Placental pericyte (primary cell): Measurements from ENCODE around the gene OR6C6. TPM values are rescaled to one million over a fixed set of nuclear protein-coding genes. Genes with fewer than 3 reads are reported as not detected.

Source experiments
- total RNA-seq: library from RNA; depleted of rRNA; stranded (reverse); fragments of >200 nt; gene quantifications from 2 replicates; pipeline ENCODE4 v1.2.3, GENCODE V29; 2012

Gene OR6C6
- not detected in 2 replicates for total RNA-seq

GRCh38 chr12:55296469-55296868 is at the start of gene OR6C6:
TSS of gene OR6C6 (minus strand) at chr12:55296569. CDS start at chr12:55295232, 1,337 bp downstream.

GRCh38 chr12:55330446-55330845 is 34.1 kb upstream of the OR6C6 start, which contains the start of gene OR6C3:
TSS of gene OR6C3 (plus strand) at chr12:55330746. CDS start at chr12:55331701, 955 bp downstream.

GRCh38 chr12:55314043-55314442 is 17.7 kb upstream of the OR6C6 start, which contains the start of gene OR6C1:
TSS of gene OR6C1 (plus strand) at chr12:55314343. CDS start at chr12:55320600, 6,257 bp downstream.

GRCh38 chr12:55244309-55244708 is 52.1 kb downstream of the OR6C6 start, which contains the start of gene OR6C74:
TSS of gene OR6C74 (plus strand) at chr12:55244609. CDS start at chr12:55247288, 2,679 bp downstream.

Other genes starting within 250 kb of the OR6C6 start
- gene OR9K2, start 170.2 kb downstream of the OR6C6 start, total RNA-seq: not detected in 2 replicates
- gene OR10A7, start 75.5 kb downstream of the OR6C6 start, total RNA-seq: not detected in 2 replicates
- gene OR6C74, start 52.0 kb downstream of the OR6C6 start, total RNA-seq: not detected in 2 replicates
- not detected in 2 replicates for gene OR6C1, start 17.8 kb upstream of the OR6C6 start, total RNA-seq
- gene OR6C3, start 34.2 kb upstream of the OR6C6 start, total RNA-seq: not detected in 2 replicates
- not detected in 2 replicates for gene OR6C75, start 66.4 kb upstream of the OR6C6 start, total RNA-seq
- not detected in 2 replicates for gene OR6C65, start 104.0 kb upstream of the OR6C6 start, total RNA-seq
- not detected in 2 replicates for gene OR6C76, start 129.7 kb upstream of the OR6C6 start, total RNA-seq
- not detected in 2 replicates for gene OR6C2, start 147.5 kb upstream of the OR6C6 start, total RNA-seq
- gene OR6C70, start 173.6 kb upstream of the OR6C6 start, total RNA-seq: not detected in 2 replicates
- gene OR6C68, start 195.8 kb upstream of the OR6C6 start, total RNA-seq: not detected in 2 replicates